SIG-M5 treated with dmso at 0.1 percent for 504 hours (cell line): ENCODE measurements around the gene PTF1A.

ENCODE experiments used
- DNase-seq: peaks from one replicate; lab custom pipeline; 2025; ENCODE audit not compliant: unreplicated experiment; lab: John Stamatoyannopoulos, UW

Gene PTF1A, protein sequence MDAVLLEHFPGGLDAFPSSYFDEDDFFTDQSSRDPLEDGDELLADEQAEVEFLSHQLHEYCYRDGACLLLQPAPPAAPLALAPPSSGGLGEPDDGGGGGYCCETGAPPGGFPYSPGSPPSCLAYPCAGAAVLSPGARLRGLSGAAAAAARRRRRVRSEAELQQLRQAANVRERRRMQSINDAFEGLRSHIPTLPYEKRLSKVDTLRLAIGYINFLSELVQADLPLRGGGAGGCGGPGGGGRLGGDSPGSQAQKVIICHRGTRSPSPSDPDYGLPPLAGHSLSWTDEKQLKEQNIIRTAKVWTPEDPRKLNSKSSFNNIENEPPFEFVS

DNA sequence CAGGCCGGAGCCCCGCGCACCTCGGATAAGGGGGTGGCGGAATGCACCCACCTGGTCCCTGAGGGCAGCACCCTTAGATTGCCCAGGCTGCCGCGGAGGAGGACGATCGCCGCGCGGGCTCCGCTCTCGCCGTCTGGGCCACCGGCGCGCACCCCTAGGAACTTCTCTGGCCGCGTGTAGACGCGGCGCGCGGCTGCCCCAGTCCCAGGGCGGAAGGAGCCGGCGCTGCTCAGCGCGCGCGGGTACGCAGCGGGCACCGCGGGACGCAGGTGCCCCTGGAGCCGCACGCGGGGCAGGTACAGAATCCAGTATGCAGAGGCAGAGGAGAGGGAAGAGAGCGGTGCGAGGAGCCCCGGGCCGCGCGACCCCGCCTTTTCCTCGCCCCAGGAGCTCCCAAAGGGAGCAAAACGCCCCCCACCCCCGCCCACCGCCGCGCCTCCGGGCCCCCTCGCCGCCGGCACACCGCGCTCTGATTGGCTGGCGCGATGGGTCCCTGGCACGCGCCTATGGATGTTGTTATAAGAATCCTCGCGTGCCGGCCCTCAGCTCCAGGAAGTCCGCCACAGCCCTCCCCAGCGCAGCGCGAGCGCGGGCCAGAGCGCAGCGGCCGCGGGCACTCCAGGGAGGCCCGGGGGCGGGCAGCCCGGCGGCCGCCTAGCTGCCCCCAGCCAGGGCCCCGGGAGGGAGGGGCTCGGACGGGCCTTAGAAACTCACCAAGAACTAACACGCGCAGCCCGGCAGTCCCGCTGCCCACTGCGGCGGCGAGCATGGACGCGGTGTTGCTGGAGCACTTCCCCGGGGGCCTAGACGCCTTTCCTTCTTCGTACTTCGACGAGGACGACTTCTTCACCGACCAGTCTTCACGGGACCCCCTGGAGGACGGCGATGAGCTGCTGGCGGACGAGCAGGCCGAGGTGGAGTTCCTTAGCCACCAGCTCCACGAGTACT, at the start of gene PTF1A:
TSS of gene PTF1A (plus strand) at position 549 of the 948 bp plus-strand sequence. CDS start at position 768, 219 bp downstream.
- no peak for DNase-seq

DNA sequence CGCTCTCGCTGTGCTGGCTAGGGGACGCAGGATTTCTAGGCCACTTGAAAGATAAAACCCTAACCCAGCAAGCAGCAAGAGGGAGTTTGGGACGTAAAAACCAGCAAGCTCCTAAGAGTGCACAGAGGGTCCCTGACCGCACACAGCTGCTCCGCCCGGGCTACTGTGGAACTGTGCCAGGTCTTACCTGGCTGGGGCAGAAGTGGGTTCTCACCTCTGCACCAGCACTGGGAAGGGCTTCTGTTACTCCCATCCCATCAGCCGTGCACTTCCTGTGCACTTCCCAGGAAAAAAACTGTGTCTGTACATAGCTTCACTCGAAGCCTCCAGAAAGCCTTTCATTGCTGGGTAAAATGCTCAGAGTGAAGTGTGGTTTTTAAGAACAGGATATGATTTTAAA, 45.9 kb upstream of the PTF1A start:
- no peak for DNase-seq

DNA sequence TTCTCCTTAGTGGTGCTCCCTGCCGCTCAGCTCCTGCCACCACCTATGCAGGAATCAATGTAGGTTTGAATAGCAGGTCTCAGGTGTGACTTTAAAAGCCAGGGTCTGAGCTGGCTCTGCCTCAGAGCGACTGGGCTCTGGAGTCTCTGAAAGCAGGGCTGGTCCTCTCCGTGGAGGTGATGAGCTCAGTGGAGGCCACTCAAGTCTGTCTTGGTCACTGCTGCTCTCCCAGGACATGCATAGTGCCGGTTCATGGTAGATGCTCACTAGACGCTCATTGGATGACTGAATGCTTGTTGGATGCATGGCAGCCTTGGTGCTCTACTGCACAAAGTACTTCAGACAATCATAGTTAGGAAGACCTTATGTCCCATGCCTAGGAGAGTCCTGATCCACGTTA, 45.1 kb upstream of the PTF1A start:
- DNase-seq: no peak

DNA sequence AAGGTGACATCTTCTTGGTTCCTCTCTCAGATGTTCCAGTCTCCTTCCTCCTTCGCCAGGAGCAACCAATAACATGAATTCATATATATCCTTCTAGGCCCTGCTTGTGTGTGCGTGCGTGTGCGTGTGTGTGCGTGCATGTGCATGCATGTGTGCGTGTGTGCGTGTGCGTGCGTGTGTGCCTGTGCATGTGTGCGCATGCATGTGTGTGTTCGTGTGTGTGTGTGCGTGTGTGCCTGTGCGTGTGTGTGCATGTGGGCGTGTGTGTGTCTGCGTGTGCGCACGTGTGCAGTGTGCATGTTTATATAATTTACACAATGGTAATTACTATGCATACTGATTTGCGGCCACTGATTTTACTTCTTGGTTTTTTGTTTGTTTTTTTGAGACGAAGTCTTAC, 43.9 kb upstream of the PTF1A start:
- DNase-seq: no peak

DNA sequence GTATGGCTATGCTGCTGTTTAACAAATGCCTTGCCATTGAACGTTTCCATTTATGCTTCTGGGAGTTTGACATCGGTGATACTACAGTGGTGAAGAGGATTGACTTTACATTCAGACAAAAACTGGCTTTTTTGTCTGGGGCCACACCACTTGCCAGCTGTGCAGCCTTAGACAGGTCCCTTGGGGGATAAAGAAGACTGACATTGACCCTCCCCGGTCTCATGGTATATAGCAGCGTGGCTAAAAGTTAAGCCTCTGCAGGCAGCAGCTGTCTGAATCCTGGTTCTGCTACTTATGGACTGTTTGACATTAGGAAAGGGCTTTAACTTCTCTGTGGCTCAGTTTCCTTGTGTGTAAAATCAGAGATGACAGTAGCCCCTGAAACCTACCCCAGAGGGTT, 42.0 kb upstream of the PTF1A start:
- DNase-seq: no peak

DNA sequence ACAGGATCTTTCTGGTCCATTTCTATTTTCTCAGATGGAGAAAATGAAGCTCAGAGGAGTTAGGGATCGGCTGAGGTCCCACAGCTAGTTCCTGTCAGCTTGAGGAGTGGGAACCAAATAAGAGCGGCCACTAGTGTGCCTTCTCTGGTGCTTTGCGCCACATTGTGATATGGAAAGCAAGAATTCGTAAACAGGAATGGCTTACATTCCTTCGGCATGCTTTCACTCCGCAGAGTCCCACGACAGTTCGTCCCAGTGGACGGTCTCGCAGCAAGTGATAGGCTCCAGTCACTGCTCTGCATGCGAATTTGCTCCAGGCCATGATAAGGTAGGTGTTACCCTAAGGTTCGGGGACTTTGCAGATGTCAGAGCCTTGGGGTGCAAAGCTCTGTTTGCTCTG, 41.5 kb upstream of the PTF1A start:
- no peak for DNase-seq

DNA sequence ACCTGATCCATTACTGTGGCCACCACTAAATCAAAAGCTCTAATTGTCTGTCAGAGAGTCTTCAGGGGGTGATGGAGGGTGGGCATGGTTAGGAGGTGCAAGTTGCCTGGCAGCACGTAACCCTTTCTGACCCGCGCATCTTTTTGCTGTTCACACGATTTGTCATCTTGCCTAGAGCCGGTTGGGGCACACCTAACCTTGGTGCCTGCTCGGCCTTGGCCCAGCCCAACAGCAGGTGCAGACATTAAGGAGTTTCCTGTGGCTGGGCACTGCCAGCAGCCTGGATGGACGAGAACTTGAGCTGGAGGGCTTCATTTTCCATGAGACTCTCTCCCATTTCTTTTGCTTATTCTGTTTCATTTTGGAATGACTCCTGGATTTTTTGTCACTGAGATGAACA, 41.0 kb upstream of the PTF1A start:
- no peak for DNase-seq

DNA sequence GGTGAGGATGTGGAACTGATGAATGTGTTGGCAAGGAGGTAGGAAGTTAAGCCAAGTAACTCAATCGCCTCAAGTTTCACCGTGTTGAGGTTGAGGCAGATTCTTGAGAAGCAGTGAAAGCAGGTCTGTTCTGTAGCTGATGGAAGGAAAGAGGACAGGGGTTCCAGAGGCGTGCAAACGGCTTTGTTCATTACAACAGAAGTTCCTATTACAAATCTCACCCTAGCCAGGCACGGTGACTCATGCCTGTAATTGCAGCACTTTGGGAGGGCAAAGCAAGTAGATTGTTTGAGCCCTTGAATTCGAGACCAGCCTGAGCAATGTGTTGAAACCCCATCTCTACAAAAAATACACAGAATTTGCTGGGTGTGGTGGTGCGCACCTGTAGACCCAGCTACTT, 36.9 kb upstream of the PTF1A start:
- peak; percentile 20 for DNase-seq

DNA sequence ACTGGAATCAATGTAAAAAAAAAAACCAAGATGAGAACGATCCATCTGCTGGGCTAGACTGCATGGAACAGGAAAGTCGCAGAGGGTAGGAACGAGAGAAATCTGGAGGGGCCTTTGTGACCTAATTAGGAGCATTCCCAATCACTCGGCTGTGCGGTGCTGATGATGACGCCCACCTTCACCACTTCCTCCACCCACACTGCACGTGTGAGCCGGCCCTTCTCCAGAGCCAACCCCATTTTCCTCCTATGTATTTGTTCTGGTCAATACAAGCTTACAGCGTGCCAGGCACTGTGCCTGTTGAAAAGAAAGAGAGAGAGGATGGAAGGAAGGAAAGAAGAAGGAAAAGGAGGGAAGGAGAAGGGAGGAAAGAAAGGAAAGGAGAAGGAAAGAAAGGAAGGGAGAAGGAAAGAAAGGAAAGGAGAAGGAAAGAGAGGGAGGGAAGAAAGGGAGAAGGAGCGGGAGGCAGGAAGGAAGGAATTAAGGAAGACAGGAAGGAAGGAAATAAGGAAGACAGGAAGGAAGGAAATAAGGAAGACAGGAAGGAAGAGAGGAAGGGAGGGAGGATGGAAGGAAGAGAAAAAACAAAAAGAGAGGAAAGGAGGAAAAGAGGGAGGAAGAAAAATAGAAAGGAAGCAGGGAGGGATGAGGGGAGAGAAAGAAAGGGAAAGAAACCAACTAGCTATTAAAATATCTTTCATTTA, 35.5 kb upstream of the PTF1A start:
- DNase-seq: no peak

DNA sequence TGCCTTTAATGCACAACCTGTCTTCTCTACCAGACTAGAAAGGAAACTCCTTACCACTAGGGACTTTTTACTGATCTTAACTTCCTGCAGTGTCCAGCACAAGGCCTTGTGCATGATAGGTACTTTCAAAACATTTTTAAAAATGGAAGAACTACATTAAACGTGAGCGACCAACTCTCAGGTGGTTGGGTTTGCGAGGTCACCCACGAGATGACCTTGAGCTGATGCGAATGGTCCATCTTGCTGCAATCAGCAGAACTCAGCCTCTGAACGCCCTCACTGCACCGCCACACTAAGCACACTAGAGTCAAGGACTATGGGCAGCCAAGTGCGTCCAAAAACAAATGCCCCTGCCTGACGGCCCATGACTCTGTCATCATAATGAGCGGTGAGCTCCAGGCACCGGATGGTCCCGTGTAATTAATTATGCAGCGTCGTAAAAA, 34.9 kb upstream of the PTF1A start:
- no peak for DNase-seq

DNA sequence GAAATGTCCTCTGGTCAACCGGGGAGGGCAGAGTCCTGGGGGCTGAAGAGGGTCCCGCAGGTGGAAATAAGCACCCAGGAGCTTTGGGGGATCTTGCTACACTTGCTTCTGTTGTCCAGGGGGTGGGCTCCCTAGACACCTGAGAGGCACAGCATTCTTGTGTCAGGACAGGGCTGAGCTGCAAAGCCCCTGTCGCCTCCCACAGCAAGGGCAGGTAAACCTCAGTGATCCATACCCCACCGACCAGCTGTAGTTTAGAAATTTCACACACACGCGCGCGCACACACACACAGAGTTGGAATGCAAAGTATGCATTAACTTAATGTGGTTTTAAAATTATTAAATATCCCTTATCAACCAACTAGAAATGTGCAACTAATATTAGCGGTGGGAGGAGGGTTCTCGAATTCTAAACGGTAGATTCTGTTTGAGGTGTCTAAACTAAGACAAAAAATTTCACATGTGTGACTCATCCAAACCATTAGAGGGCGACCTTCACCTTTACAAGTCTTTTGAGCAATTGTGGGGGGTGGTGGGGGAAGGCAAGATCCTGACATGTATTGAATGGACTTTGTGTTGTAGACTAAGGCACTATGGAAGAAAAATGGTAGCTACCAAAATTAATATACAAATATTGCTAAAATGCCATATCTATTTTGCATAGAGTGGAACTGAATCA, 34.3 kb upstream of the PTF1A start:
- peak; percentile 37 for DNase-seq

DNA sequence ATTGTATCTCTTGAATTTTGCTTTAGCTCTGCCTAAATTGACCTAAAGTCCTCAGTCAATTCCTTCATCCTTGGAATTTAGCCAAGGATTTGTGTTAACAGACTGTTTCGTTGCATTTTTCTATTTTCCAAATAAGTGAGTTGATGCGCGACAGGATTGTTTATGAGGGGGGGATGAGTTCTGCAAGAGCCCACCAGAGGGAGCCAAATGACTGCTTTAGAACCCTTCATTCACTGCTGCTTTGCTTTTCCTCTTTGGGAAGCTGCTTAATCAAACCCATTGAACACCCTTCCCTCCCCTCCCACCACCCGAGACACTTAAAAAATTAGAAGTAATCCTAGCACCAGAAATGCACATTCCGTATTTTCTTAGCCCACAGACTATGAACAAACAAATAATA, 33.7 kb upstream of the PTF1A start:
- DNase-seq: peak; percentile 38

DNA sequence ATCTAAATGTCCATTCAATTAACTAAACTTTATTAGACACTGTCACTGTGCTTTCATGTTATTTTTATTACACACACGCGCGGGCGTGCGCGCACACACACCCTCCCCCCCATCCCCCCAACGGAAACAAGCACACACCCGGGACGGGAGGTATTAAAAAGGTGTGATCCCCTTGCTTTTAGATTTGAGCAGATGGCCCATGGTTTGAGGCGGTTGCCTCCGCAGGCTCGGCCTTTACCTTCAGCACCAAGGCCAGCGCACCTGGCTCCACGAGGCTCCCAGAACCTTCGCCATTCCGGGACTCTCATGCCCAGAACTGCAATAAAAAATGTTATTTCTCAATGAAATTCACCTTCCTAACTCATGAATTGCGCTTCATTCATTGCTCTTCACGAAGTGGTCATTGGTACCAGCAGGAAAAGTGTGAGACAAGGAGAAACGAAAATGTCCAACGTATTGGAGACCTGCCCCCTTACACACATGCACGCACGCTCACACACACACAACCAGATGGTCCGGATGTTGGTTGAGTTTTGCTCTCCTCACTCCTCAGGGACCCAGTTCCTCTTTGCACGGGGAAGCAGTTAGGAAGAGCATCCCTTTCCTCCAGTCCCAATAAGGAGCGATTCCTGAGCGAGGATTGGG, 20.8 kb upstream of the PTF1A start:
- no peak for DNase-seq

DNA sequence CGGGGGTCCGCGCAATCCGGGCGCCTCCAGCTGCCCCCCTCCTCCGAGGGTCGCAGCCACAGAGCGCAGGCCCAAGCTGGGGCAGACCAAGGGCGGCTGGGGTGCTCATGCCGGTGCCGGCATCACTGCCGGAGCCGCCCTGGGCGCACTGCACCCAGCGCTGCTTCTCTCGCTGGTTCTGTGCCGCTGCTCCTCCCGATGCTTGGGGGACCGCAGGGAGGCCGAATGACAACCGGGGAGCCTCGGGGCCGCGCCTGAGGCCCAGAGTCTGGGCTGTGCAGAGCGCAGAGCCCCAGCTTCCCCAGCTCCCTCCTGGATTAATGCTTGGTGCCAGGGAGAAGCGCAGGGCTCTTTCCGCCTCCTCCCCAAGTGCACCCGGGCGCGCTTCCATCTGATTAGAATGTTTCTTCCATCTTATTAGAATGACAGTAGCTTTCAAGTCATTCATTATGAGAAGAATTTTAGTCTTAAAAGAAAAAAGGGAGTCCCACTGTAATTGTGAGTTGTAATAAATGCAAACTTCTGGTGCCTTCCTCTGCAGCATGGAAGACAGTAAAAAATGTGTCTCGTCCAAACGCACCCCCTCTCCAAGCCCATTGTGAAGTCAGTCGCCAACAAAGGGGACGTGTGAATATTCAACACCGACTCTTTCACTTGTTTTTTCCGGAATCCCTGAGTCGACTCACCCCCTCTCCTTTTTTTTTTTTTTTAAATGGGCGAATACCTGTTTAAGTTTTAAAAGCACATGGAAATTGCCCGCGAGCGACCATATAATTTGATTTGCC, 19.5 kb upstream of the PTF1A start:
- no peak for DNase-seq

DNA sequence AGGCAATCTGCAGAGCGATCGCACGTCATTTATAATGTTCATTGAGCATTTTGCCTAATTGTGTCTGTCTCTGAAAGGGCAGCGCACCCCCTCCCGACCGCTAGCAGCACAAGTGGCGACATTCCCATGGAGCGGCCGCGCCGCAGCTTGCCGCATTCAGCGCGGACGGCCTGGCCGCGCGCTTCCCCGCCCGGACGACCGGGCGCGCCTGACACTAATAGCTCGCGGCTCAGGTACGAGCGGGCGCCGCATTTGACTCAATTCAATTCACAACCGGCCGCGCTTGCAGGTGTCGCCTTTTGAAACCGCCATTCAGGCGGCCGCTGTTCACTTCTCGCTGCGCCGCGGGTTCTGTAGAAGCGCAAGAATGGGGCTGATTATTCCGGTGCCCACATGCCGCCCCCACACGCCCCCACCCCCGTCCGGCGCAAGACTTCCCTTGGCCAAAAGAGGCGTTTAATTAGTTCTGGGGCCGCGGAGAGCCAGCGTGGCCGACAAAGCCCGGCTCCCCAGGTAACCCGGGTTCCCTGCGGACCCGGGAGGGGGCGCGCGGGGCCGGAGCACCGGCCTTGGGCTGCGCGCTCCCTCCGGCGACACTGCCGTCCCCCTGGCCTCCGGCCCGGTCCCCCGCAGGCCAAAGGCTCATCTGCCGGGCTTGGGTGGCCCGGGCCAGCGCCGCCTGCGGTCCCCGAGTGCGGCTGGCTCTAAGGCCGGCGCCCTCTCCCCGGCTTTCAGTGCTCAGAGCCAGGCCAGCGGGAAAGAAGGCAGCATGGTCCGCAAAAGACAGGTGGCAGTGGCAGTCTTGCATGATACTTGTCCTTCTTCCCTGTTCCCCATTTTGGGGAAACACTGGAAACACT, 18.7 kb upstream of the PTF1A start:
- no peak for DNase-seq

DNA sequence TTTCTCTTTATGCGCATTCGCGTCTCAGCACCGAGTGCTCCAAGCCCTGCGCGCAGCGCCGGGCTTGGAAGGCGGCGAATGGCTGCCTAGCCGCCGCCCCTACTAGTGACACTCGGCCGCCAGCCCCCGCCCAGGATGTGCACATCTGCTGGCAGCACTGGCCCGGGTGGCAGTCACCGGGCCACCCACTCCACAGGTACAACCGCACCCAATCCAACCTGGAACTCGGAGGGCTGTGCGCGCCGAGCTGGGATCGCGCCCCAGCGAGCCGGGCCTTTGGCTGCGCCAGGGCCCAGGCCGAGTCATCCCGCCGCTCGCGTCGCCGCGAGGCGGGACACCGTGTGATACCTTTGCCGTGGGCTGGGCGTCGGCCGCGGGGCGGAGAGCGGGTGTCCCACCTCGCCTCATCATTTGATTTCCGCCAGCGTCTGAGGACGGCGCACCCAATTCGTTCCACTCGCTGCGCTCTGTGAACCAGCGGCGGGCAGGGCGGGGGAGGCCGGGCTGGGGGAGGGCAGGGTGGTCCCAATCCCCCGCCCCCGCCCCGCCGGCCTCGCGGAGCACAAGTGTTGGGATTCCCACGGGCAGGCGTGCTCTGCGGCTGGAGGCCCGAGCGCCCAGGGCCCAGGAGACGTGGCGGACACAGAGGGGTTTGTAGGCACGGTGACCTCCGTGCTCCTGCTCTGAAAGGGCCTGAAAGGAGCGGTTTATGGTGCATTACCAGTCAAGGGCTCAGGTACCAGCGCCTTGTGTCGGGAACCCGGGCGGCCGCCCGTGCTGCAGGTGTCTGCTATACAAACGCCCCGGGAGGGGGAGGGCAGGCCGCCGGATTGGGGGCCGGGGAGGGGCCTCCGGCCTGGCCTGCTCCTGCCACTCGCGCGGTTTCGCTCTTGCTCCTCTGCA, 17.8 kb upstream of the PTF1A start:
- no peak for DNase-seq

DNA sequence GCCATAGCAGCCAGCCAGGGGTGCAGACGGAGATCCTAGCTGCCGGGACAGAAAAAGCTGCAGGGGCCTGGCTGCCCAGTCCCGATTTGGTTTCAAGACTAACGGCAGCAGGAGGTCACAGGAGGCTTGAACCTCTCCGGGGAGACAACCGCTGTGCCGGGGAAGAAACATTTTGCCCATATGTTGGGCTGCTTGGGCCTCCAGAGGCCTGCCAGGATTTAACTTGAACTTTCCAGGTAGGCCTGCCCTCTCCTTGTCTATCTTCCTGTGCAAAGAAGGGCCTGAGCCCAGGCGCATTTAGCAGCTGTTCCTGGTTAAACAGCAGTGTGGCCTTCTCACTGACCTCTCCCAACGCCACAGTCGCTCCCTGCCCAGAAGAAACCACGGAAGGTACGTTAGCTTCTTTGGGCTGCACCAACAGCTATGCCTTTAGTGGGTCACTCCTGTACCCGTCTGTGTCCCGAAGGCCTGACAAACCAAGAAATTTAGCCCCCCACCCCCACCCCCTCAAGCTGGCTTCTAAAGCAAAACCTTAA, 17.1 kb upstream of the PTF1A start:
- no peak for DNase-seq
